Vagina (tissue), 2 donors: ENCODE measurements around the gene GNAO1.

Source experiments
- POLR2AphosphoS5 ChIP-seq, 2 donors: sonication (generic); formaldehyde crosslinking; IDR thresholded peaks; one replicate each; pipeline ENCODE4 v1.9.0; 2017; ENCODE audit warnings: antibody characterized with exemption in 2 of 2, mild to moderate bottlenecking in 2 of 2, low read depth in 1 of 2; ENCODE audit not compliant: insufficient read depth in 1 of 2
- TF ChIP-seq, protein P1 (sequence below), 3 experiments: fragments of 450-650 bp in 2 of 3; fragments of 200-600 bp in 1 of 3; sonication (generic) in 1 of 3; IDR thresholded peaks; one replicate each; pipeline ENCODE4 v1.5.1; 2017 to 2019; ENCODE audit warnings: antibody characterized with exemption in 3 of 3, mild to moderate bottlenecking in 2 of 3, moderate library complexity in 2 of 3

- TF ChIP-seq, protein P1, sequence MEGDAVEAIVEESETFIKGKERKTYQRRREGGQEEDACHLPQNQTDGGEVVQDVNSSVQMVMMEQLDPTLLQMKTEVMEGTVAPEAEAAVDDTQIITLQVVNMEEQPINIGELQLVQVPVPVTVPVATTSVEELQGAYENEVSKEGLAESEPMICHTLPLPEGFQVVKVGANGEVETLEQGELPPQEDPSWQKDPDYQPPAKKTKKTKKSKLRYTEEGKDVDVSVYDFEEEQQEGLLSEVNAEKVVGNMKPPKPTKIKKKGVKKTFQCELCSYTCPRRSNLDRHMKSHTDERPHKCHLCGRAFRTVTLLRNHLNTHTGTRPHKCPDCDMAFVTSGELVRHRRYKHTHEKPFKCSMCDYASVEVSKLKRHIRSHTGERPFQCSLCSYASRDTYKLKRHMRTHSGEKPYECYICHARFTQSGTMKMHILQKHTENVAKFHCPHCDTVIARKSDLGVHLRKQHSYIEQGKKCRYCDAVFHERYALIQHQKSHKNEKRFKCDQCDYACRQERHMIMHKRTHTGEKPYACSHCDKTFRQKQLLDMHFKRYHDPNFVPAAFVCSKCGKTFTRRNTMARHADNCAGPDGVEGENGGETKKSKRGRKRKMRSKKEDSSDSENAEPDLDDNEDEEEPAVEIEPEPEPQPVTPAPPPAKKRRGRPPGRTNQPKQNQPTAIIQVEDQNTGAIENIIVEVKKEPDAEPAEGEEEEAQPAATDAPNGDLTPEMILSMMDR (IDR thresholded peaks at IDR 0.05), result no peak
- TF ChIP-seq POLR2AphosphoS5 (IDR thresholded peaks at IDR 0.05; ENCODE audit: insufficient read depth in 1 of 2, low read depth in 1 of 2), result no peak
Measured at GRCh38 chr16:56241596-56241995, 50.3 kb downstream of the GNAO1 start.
